ENCODE measurements around the gene ZNF274.

ZNF274 gene

DNA sequence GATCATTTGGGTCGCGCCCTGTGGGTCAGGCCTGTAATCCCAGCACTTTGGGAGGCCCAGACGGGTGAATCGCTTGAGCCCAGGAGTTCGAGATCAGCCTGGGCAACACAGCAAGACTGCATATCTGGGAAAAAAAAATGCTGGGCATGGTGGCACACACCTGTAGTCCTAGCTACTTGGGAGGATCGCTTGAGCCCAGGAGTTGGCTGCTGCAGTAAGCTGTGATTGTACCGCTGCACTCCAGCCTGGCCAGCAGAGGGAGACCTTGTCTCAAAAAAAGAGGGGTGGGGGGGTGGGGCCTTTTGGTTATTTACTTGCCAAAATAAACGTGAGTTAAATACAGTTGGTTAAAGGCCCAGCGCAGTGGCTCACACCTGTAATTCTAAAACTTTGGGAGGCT, 36.0 kb downstream of the ZNF274 start:
- no peak overlapping the region; the same call in 1 of the 2 replicates for H2AFZ ChIP-seq (ENCODE audit: low read depth)
- H3K4me1 ChIP-seq (ENCODE audit: low read depth, poor library complexity, severe bottlenecking): no peaks in the 10 kb centered on the region
- no peak overlapping the region for H3K27ac ChIP-seq
- TF ChIP-seq, protein P1, sequence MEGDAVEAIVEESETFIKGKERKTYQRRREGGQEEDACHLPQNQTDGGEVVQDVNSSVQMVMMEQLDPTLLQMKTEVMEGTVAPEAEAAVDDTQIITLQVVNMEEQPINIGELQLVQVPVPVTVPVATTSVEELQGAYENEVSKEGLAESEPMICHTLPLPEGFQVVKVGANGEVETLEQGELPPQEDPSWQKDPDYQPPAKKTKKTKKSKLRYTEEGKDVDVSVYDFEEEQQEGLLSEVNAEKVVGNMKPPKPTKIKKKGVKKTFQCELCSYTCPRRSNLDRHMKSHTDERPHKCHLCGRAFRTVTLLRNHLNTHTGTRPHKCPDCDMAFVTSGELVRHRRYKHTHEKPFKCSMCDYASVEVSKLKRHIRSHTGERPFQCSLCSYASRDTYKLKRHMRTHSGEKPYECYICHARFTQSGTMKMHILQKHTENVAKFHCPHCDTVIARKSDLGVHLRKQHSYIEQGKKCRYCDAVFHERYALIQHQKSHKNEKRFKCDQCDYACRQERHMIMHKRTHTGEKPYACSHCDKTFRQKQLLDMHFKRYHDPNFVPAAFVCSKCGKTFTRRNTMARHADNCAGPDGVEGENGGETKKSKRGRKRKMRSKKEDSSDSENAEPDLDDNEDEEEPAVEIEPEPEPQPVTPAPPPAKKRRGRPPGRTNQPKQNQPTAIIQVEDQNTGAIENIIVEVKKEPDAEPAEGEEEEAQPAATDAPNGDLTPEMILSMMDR (conservative IDR thresholded peaks at IDR 0.05; ENCODE audit: low read depth, low read length): 0 out of 2 replicates have a peak, but pooled peaks have one; percentile 17
- no peaks in the 10 kb centered on the region for H3K27me3 ChIP-seq (ENCODE audit: insufficient read depth, low read depth)
- H3K4me3 ChIP-seq (IDR thresholded peaks at IDR 0.05; ENCODE audit: insufficient read depth, low read depth, low read length): no peak overlapping the region
- no peaks in the 10 kb centered on the region for H3K79me2 ChIP-seq (ENCODE audit: insufficient read depth, low read depth)
- H3K4me2 ChIP-seq: no peak overlapping the region
- no peaks in the 10 kb centered on the region for H3K36me3 ChIP-seq (ENCODE audit: insufficient read depth)
- H3K9ac ChIP-seq: no peak overlapping the region
- no peaks in the 10 kb centered on the region for H4K20me1 ChIP-seq (ENCODE audit: insufficient read depth)

DNA sequence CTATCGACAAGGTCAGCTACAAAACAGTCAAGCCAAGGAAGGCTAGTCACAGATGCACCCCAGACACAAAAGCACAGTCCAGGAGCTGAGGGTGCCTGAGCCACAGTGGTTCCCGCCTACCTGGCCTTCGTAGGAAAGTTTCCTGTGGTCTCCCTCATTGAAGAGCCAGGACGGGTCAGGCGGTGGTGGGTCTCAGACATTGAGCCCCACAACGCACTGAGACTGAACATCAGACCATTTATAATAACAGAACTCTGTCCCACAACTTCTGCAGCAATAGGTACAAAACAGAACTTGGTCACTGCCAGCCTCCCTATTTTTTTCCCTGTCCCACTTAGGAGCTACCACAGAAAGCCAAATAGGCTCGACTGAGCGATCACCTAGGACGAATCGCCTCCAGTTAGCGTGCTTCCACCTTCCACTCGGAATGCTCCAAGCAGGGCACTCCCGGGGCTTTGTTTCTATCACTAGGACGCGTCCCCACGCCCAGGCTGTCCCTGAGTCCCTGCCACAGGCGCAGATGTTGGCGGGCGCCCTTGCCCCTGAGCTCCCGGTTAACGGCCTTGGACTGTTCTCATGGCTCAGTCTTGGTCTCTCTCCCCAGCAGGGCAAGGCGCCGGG, 45.2 kb downstream of the ZNF274 start:
- H3K4me3 ChIP-seq (IDR thresholded peaks at IDR 0.05; ENCODE audit: insufficient read depth, low read depth, low read length): no peak overlapping the region
- no peaks in the 10 kb centered on the region for H3K27me3 ChIP-seq (ENCODE audit: insufficient read depth, low read depth)
- H3K79me2 ChIP-seq (ENCODE audit: insufficient read depth, low read depth): no peaks in the 10 kb centered on the region
- H2AFZ ChIP-seq (ENCODE audit: low read depth): peak overlapping the region; percentile 50; the same call in 1 of the 2 replicates
- TF ChIP-seq, protein P1 (conservative IDR thresholded peaks at IDR 0.05; ENCODE audit: low read depth, low read length): no peak
- no peaks in the 10 kb centered on the region for H4K20me1 ChIP-seq (ENCODE audit: insufficient read depth)
- H3K36me3 ChIP-seq (ENCODE audit: insufficient read depth): no peaks in the 10 kb centered on the region
- H3K4me2 ChIP-seq: no peak overlapping the region; the same call in 1 of the 2 replicates
- peak overlapping the region; percentile 32; the same call in 1 of the 2 replicates for H3K27ac ChIP-seq
- H3K4me1 ChIP-seq (ENCODE audit: low read depth, poor library complexity, severe bottlenecking): no peaks in the 10 kb centered on the region
- H3K9ac ChIP-seq: peak overlapping the region; percentile 46; the same call in 1 of the 2 replicates

DNA sequence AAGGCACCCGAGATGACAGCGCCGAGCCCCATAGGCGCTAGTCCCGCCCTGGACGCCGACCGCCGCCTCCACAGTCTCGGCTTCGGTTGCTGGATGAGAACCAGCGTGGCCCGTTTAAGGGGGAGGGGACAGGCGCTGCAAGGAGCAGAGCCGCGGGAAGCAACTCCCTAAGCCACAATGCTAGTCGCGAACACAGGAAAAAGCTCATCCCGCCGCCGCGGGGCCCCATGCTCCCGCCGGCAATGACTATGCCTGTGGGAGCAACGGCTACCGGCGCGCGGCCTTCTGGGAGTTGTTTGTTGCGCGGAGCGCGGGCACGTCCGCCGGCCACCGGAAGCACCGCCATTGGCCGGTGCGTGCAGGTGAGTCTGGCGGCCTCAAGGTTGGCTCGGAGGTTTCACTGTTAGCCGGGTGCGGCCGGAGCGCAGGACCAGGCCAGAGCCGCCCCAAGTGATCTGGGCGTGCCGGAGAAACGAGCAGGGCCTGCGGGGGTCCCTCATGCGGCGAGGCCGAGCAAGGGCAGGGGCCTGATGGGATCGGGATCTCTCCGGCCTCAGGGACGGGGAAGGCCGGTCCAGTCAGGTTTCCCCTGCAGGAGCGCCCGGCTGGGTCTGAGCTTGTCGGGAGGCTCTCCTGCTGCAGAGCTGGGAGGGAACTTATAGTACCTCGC, 45.9 kb downstream of the ZNF274 start, which contains the start of gene ZNF544:
Gene ZNF544, plus strand, starts transcription at position 330 of the 670 bp plus-strand sequence. CDS start 15,110 bp downstream, outside the sequence.
- no peaks in the 10 kb centered on the region for H3K79me2 ChIP-seq (ENCODE audit: insufficient read depth, low read depth)
- peak within 1 kb of the TSS; percentile 50; the same call in 1 of the 2 replicates for H2AFZ ChIP-seq (ENCODE audit: low read depth)
- no peak within 1 kb of the TSS; the same call in 1 of the 2 replicates for H3K4me2 ChIP-seq
- no peaks in the 10 kb centered on the region for H3K27me3 ChIP-seq (ENCODE audit: insufficient read depth, low read depth)
- no peak within 1 kb of the TSS for H3K4me3 ChIP-seq (IDR thresholded peaks at IDR 0.05; ENCODE audit: insufficient read depth, low read depth, low read length)
- H3K27ac ChIP-seq: peak within 1 kb of the TSS; percentile 32; the same call in 1 of the 2 replicates
- H3K9ac ChIP-seq: peak within 1 kb of the TSS; percentile 46; the same call in 1 of the 2 replicates
- no peaks in the 10 kb centered on the region for H3K36me3 ChIP-seq (ENCODE audit: insufficient read depth)
- H3K4me1 ChIP-seq (ENCODE audit: low read depth, poor library complexity, severe bottlenecking): no peaks in the 10 kb centered on the region
- H4K20me1 ChIP-seq (ENCODE audit: insufficient read depth): no peaks in the 10 kb centered on the region
- TF ChIP-seq, protein P1 (conservative IDR thresholded peaks at IDR 0.05; ENCODE audit: low read depth, low read length): no peak

- no peak overlapping the region for H3K9ac ChIP-seq
- TF ChIP-seq, protein P1 (conservative IDR thresholded peaks at IDR 0.05; ENCODE audit: low read depth, low read length): no peak
- no peaks in the 10 kb centered on the region for H3K27me3 ChIP-seq (ENCODE audit: insufficient read depth, low read depth)
- H3K4me3 ChIP-seq (IDR thresholded peaks at IDR 0.05; ENCODE audit: insufficient read depth, low read depth, low read length): no peak overlapping the region
- no peaks in the 10 kb centered on the region for H3K36me3 ChIP-seq (ENCODE audit: insufficient read depth)
- no peaks in the 10 kb centered on the region for H3K79me2 ChIP-seq (ENCODE audit: insufficient read depth, low read depth)
- no peak overlapping the region for H2AFZ ChIP-seq (ENCODE audit: low read depth)
- H3K4me1 ChIP-seq (ENCODE audit: low read depth, poor library complexity, severe bottlenecking): no peaks in the 10 kb centered on the region
- no peaks in the 10 kb centered on the region for H4K20me1 ChIP-seq (ENCODE audit: insufficient read depth)
- no peak overlapping the region for H3K27ac ChIP-seq
- H3K4me2 ChIP-seq: no peak overlapping the region
Observed at GRCh38 chr19:58229255-58229639, 46.4 kb downstream of the ZNF274 start.

All from KMS-11 (cell line).